GM23338 (cell line): Measurements from ENCODE around the gene ADAMTS10. TPM values are rescaled to one million over a fixed set of nuclear protein-coding genes. Genes with fewer than 3 reads are reported as not detected.

Source experiments
- ATAC-seq: fragments of 200-7000 bp; cut with Tn5 transposase; 3 replicates; pipeline ENCODE4 v1.9.1; 2020
- DNase-seq: peaks from one replicate; pipeline ENCODE4 v3.0.0-alpha.2; 2015; ENCODE audit warnings: low spot score
- H2AFZ ChIP-seq: fragments of 200-600 bp; sonication (generic); 2 replicates; pipeline ENCODE4 v1.8.0; 2016; ENCODE audit warnings: antibody characterized with exemption, mild to moderate bottlenecking, moderate library complexity
- H3F3A ChIP-seq: fragments of 200-600 bp; sonication (generic); replicated peaks from 2 replicates; pipeline ENCODE4 v1.8.0; 2017; ENCODE audit warnings: antibody characterized with exemption, mixed run types, low read depth
- H3K27ac ChIP-seq: fragments of 200-600 bp; sonication (generic); 2 replicates; pipeline ENCODE4 v1.6.1; 2016; ENCODE audit warnings: low read depth
- H3K27me3 ChIP-seq: fragments of 200-600 bp; sonication (generic); 2 replicates; pipeline ENCODE4 v1.8.0; 2016; ENCODE audit warnings: mild to moderate bottlenecking, mixed run types, moderate library complexity; ENCODE audit not compliant: insufficient read depth
- H3K36me3 ChIP-seq: fragments of 200-600 bp; sonication (generic); 2 replicates; pipeline ENCODE4 v1.8.0; 2016; ENCODE audit warnings: mild to moderate bottlenecking; ENCODE audit not compliant: insufficient read depth
- H3K4me1 ChIP-seq: fragments of 200-600 bp; sonication (generic); 2 replicates; pipeline ENCODE4 v1.8.0; 2016; ENCODE audit warnings: mild to moderate bottlenecking, moderate library complexity; ENCODE audit not compliant: insufficient read depth
- H3K4me2 ChIP-seq: fragments of 200-600 bp; sonication (generic); 2 replicates; pipeline ENCODE4 v1.7.1; 2017; ENCODE audit warnings: mixed run types
- H3K4me3 ChIP-seq: fragments of 200-600 bp; sonication (generic); 2 replicates; pipeline ENCODE4 v1.6.1; 2016; ENCODE audit warnings: mixed run types
- H3K79me2 ChIP-seq: fragments of 200-600 bp; sonication (generic); replicated peaks from 2 replicates; pipeline ENCODE4 v1.8.0; 2017; ENCODE audit warnings: mild to moderate bottlenecking; ENCODE audit not compliant: insufficient read depth
- H3K9me2 ChIP-seq: fragments of 200-600 bp; sonication (generic); 2 replicates; pipeline ENCODE4 v1.8.0; 2017; ENCODE audit not compliant: insufficient read depth
- H4K20me1 ChIP-seq: fragments of 200-600 bp; sonication (generic); replicated peaks from 2 replicates; pipeline ENCODE4 v1.8.0; 2017; ENCODE audit warnings: mild to moderate bottlenecking; ENCODE audit not compliant: insufficient read depth
- H3K27ac Mint-ChIP-seq: 2 replicates; pipeline ENCODE4 v1.8.0; 2020; ENCODE audit warnings: inconsistent platforms, mild to moderate bottlenecking, moderate library complexity, mixed read lengths
- H3K27me3 Mint-ChIP-seq: 3 replicates; pipeline ENCODE4 v1.8.0; 2022; ENCODE audit warnings: low read depth, mild to moderate bottlenecking, moderate library complexity, mixed read lengths, inconsistent platforms; ENCODE audit not compliant: insufficient read depth, poor library complexity
- H3K36me3 Mint-ChIP-seq: 3 replicates; pipeline ENCODE4 v1.8.0; 2021; ENCODE audit warnings: low read depth, mild to moderate bottlenecking, inconsistent platforms, moderate library complexity, mixed read lengths
- H3K4me1 Mint-ChIP-seq: 3 replicates; pipeline ENCODE4 v1.8.0; 2020; ENCODE audit warnings: mild to moderate bottlenecking, inconsistent platforms, mixed read lengths
- H3K4me3 Mint-ChIP-seq: 3 replicates; pipeline ENCODE4 v1.8.0; 2021; ENCODE audit warnings: moderate library complexity, mild to moderate bottlenecking, inconsistent platforms, mixed read lengths
- H3K9me3 Mint-ChIP-seq: 3 replicates; pipeline ENCODE4 v1.8.0; 2020; ENCODE audit warnings: moderate library complexity, mild to moderate bottlenecking, inconsistent platforms, mixed read lengths
- CREB1 ChIP-seq: fragments of 250-450 bp; sonication (Bioruptor Pico); IDR thresholded peaks from 2 replicates; pipeline ENCODE4 v1.5.0; 2020; ENCODE audit warnings: low read depth, mild to moderate bottlenecking, moderate library complexity
- CTCF ChIP-seq, 2 experiments: fragments of 200-600 bp in 1 of 2; sonication (generic) in 1 of 2; conservative IDR thresholded peaks; 2 replicates each; pipeline versions ENCODE4 v1.5.1 to v1.6.1; 2016 to 2017; ENCODE audit warnings: antibody characterized with exemption in 2 of 2, low read depth in 2 of 2, mild to moderate bottlenecking in 2 of 2, moderate library complexity in 1 of 2
- ETS1 ChIP-seq: IDR thresholded peaks from 2 replicates; pipeline ENCODE4 v1.6.1; 2016; ENCODE audit warnings: antibody characterized with exemption
- EZH2 ChIP-seq: fragments of 200-600 bp; sonication (generic); IDR thresholded peaks from one replicate; pipeline ENCODE4 v1.8.0; 2017; ENCODE audit warnings: antibody characterized with exemption, mild to moderate bottlenecking, low read depth; ENCODE audit not compliant: unreplicated experiment
- EZH2phosphoT487 ChIP-seq: fragments of 200-600 bp; sonication (generic); IDR thresholded peaks from one replicate; pipeline ENCODE4 v1.8.1; 2018; ENCODE audit warnings: antibody characterized with exemption; ENCODE audit not compliant: unreplicated experiment
- JUNB ChIP-seq: IDR thresholded peaks from one replicate; pipeline ENCODE4 v1.6.1; 2016; ENCODE audit warnings: antibody characterized with exemption; ENCODE audit not compliant: unreplicated experiment
- NANOG ChIP-seq: IDR thresholded peaks from 2 replicates; pipeline ENCODE4 v1.6.1; 2016; ENCODE audit warnings: antibody characterized with exemption, borderline replicate concordance
- POLR2AphosphoS5 ChIP-seq: IDR thresholded peaks from 2 replicates; pipeline ENCODE4 v1.6.1; 2016; ENCODE audit warnings: antibody characterized with exemption, low read depth
- REST ChIP-seq: IDR thresholded peaks from one replicate; pipeline ENCODE4 v1.6.1; 2018; ENCODE audit warnings: antibody characterized with exemption; ENCODE audit not compliant: unreplicated experiment
- STAT1 ChIP-seq: IDR thresholded peaks from one replicate; pipeline ENCODE4 v1.6.1; 2016; ENCODE audit warnings: antibody characterized with exemption; ENCODE audit not compliant: unreplicated experiment
- ZNF114 ChIP-seq: fragments of 250-450 bp; sonication (Bioruptor Pico); IDR thresholded peaks from 2 replicates; pipeline ENCODE4 v1.5.0; 2020; ENCODE audit warnings: mild to moderate bottlenecking, moderate library complexity
- ZNF331 ChIP-seq: fragments of 250-450 bp; sonication (Bioruptor Pico); IDR thresholded peaks from 2 replicates; pipeline ENCODE4 v1.5.0; 2020; ENCODE audit warnings: low read depth, mild to moderate bottlenecking, moderate library complexity
- polyA plus RNA-seq: library from polyadenylated mRNA; unstranded; fragments of >200 nt; fragmentation: Nextera tagmentation; extraction: Ambion mirVana; gene quantifications from 2 replicates; pipeline ENCODE4 v1.2.1, GENCODE V29; 2016
- total RNA-seq: library from RNA; depleted of rRNA; stranded (reverse); fragments of >200 nt; shearing (Covaris generic); gene quantifications from 2 replicates; pipeline ENCODE4 v1.2.3, GENCODE V29; 2014

Gene ADAMTS10
- total and polyA plus RNA-seq, 2 experiments from 2014 or later: 5.0 to 25.9 TPM

GRCh38 chr19:8577741-8578140, 32.8 kb downstream of the ADAMTS10 start:
- Histone ChIP-seq H3F3A (peaks cover 11% of the 10 kb centered on the region; the same call in 1 of the 2 replicates), H3K4me2 (peak overlapping the region; percentile 66), H3K4me1 (peaks cover 25% of the 10 kb centered on the region), H3K79me2 (no peaks in the 10 kb centered on the region), H3K27ac (no peak overlapping the region), H3K9me2 (0 out of 2 replicates have a peak, but pooled peaks cover 3% of the 10 kb centered on the region), H4K20me1 (no peaks in the 10 kb centered on the region), H3K4me3 (no peak overlapping the region), H3K36me3 (no peaks in the 10 kb centered on the region), H2AFZ (no peak overlapping the region), H3K27me3 (no peaks in the 10 kb centered on the region)
- H3K36me3 Mint-ChIP-seq: peaks cover 3% of the 10 kb centered on the region; the same call in 1 of the 3 replicates
- H3K9me3 Mint-ChIP-seq: no peaks in the 10 kb centered on the region
- H3K27me3 Mint-ChIP-seq: peaks cover 26% of the 10 kb centered on the region
- ATAC-seq: no peak
- no peak for TF ChIP-seq POLR2AphosphoS5
- H3K4me3 Mint-ChIP-seq: no peak overlapping the region
- no peak overlapping the region for H3K27ac Mint-ChIP-seq
- DNase-seq: no peak
- peaks cover 29% of the 10 kb centered on the region for H3K4me1 Mint-ChIP-seq

- Mint-ChIP-seq H3K36me3 (no peaks in the 10 kb centered on the region; the same call in 2 of the 3 replicates), H3K4me1 (peaks cover 27% of the 10 kb centered on the region), H3K4me3 (peak within 1 kb of the TSS; percentile 27; the same call in 1 of the 3 replicates), H3K27ac (no peak within 1 kb of the TSS), H3K27me3 (peaks cover 24% of the 10 kb centered on the region), H3K9me3 (no peaks in the 10 kb centered on the region)
- H3F3A ChIP-seq: peaks cover 11% of the 10 kb centered on the region; the same call in 1 of the 2 replicates
- peak within 1 kb of the TSS; percentile 66 for H3K4me2 ChIP-seq
- peaks cover 25% of the 10 kb centered on the region for H3K4me1 ChIP-seq
- no peaks in the 10 kb centered on the region for H4K20me1 ChIP-seq
- peak within 1 kb of the TSS; percentile 27; the same call in 1 of the 2 replicates for H3K4me3 ChIP-seq
- no peaks in the 10 kb centered on the region for H3K79me2 ChIP-seq
- H3K36me3 ChIP-seq: no peaks in the 10 kb centered on the region
- H2AFZ ChIP-seq: no peak within 1 kb of the TSS
- DNase-seq (no peak), ATAC-seq (no peak)
- no peaks in the 10 kb centered on the region for H3K27me3 ChIP-seq
- H3K9me2 ChIP-seq: 0 out of 2 replicates have a peak, but pooled peaks cover 3% of the 10 kb centered on the region
- no peak for TF ChIP-seq CREB1 (CRISPR knock-in tag)
- H3K27ac ChIP-seq: peak within 1 kb of the TSS; percentile 19; the same call in 1 of the 2 replicates
Observed at GRCh38 chr19:8577247-8577646, 33.3 kb downstream of the ADAMTS10 start, which contains the start of gene MYO1F. TSS of gene MYO1F (minus strand) at chr19:8577442. CDS start at chr19:8577309, 133 bp downstream.

GRCh38 chr19:8576273-8576993, 34.1 kb downstream of the ADAMTS10 start:
- peak overlapping the region; percentile 66 for H3K4me2 ChIP-seq
- H3K79me2 ChIP-seq: no peaks in the 10 kb centered on the region
- peaks cover 27% of the 10 kb centered on the region for H3K4me1 Mint-ChIP-seq
- H3K27me3 Mint-ChIP-seq: peaks cover 20% of the 10 kb centered on the region
- H3K27ac Mint-ChIP-seq: no peak overlapping the region
- H3K36me3 Mint-ChIP-seq: no peaks in the 10 kb centered on the region
- DNase-seq: no peak
- no peaks in the 10 kb centered on the region for H3K27me3 ChIP-seq
- peak overlapping the region; percentile 19; the same call in 1 of the 2 replicates for H3K27ac ChIP-seq
- no peaks in the 10 kb centered on the region for H4K20me1 ChIP-seq
- peaks cover 25% of the 10 kb centered on the region for H3K4me1 ChIP-seq
- H3K4me3 ChIP-seq: peak overlapping the region; percentile 27; the same call in 1 of the 2 replicates
- no peak for ATAC-seq
- H3K4me3 Mint-ChIP-seq: no peak overlapping the region; the same call in 2 of the 3 replicates
- peaks cover 11% of the 10 kb centered on the region; the same call in 1 of the 2 replicates for H3F3A ChIP-seq
- no peaks in the 10 kb centered on the region for H3K36me3 ChIP-seq
- H3K9me3 Mint-ChIP-seq: no peaks in the 10 kb centered on the region
- H3K9me2 ChIP-seq: 0 out of 2 replicates have a peak, but pooled peaks cover 3% of the 10 kb centered on the region
- no peak overlapping the region for H2AFZ ChIP-seq
- no peak for TF ChIP-seq ZNF114
- no peak for TF ChIP-seq JUNB
- no peak for TF ChIP-seq EZH2phosphoT487
- no peak for TF ChIP-seq CREB1 (CRISPR knock-in tag)
- no peak for TF ChIP-seq STAT1
- TF ChIP-seq CTCF (conservative IDR thresholded peaks at IDR 0.05; ENCODE audit: low read depth in 2 of 2): no peak
- no peak for TF ChIP-seq NANOG
- TF ChIP-seq ETS1: no peak
- no peak for TF ChIP-seq REST
- TF ChIP-seq POLR2AphosphoS5: no peak
- TF ChIP-seq EZH2: no peak
- no peak for TF ChIP-seq ZNF331
